C4-2B (cell line): ENCODE measurements around the gene PRPH.
"Not testable (repeated sequence)": the region's sequence is repeated elsewhere in the genome, so short reads cannot be mapped to it uniquely, and the experiment has no call there.

Experiments used
- H3K27ac ChIP-seq: fragments of 450-650 bp; 2 replicates; pipeline ENCODE4 v1.5.1; 2017
- CTCF ChIP-seq: fragments of 450-650 bp; conservative IDR thresholded peaks from 2 replicates; pipeline ENCODE4 v1.5.1; 2017; ENCODE audit warnings: mild to moderate bottlenecking
- ZFX ChIP-seq: fragments of 450-650 bp; IDR thresholded peaks from 2 replicates; pipeline ENCODE4 v1.6.1; 2017

Gene PRPH

DNA sequence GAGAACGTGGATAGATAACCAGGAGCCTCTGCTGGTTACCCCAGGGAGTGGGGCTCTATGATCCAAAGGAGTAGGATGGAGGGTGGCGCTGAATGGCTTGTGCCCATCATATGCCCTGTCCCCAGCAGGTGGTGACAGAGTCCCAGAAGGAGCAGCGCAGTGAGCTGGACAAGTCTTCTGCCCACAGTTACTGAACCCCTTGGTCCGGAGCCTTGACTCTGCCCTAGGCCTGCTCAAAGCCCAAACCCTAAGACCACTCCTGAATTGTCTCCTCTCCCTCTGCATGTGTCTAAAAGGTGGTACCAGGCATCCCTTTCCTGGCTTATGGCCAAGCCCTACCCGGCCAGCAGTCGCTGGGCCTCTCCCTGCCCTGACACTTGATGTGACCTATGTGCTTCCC lies 3.2 kb downstream of the PRPH start:
- no peak overlapping the region for H3K27ac ChIP-seq
- TF ChIP-seq CTCF = peak; percentile 17; the same call in 1 of the 2 replicates
- TF ChIP-seq ZFX = no peak

DNA sequence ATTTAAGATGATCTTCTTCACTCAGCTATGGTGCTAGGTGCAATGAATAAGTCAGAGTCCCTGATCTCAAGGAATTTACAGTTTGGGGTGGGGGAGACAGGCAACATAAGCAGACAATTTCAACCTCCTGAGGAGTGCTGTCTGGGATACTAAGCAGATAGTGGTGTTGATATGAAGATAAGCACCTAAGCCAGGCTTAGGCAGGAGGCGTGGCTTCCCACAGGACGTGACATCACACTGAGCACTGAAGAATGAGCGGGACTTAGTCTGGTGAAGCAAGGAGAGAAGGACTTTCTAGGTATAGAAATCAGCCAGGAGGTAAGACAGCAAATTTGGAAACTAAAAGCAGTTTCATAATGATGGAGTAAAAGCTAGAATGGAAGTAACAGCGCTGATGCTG lies 6.8 kb downstream of the PRPH start:
- no peak overlapping the region for H3K27ac ChIP-seq
- TF ChIP-seq CTCF (no peak), ZFX (no peak)

GRCh38 chr12:49304161-49304560 lies 9.2 kb downstream of the PRPH start:
- TF ChIP-seq ZFX = no peak
- TF ChIP-seq CTCF = no peak
- H3K27ac ChIP-seq = no peak overlapping the region

GRCh38 chr12:49305762-49306510 lies 11.0 kb downstream of the PRPH start:
- no peak for TF ChIP-seq CTCF
- no peak for TF ChIP-seq ZFX
- no peak overlapping the region for H3K27ac ChIP-seq

GRCh38 chr12:49309386-49309785 lies 14.4 kb downstream of the PRPH start:
- H3K27ac ChIP-seq = no peak overlapping the region
- no peak for TF ChIP-seq CTCF
- TF ChIP-seq ZFX = no peak

- H3K27ac ChIP-seq = not testable (repeated sequence)
Measured at GRCh38 chr12:49310451-49311000, 15.6 kb downstream of the PRPH start.

DNA sequence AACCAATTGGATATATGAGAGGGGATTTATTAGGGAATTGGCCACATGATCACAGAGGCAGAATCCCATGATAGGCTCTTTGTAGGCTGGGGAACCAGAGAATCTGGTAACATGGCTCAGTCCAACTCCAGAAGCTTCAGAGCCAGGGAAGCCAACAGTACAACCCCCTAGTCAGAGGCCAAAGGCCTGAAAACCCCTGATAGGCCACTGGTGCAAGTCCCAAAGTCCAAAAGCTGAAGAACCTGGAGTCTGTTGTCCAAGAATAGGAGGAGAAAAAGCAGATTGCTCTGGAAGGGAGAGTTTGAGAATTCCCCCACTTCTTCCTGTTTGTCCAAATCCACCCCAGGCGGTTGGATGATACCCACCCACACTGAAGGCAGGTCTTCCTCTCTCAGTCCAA lies 19.9 kb downstream of the PRPH start:
- TF ChIP-seq ZFX (no peak), CTCF (no peak)
- no peak overlapping the region for H3K27ac ChIP-seq

GRCh38 chr12:49317118-49317517 lies 22.2 kb downstream of the PRPH start:
- H3K27ac ChIP-seq = not testable (repeated sequence)

GRCh38 chr12:49320411-49321103 lies 25.6 kb downstream of the PRPH start:
- H3K27ac ChIP-seq = not testable (repeated sequence)
